IPS DF 6.9 (cell line): ENCODE data around the gene NKD2.
A peak's percentile ranks its signal among the peaks of the same experiment; 100 is the strongest.

Experiments
- DNase-seq: peaks from one replicate; pipeline ENCODE4 v3.0.0-alpha.2; 2013; ENCODE audit warnings: low read depth, low spot score
- H3K27ac ChIP-seq: one replicate; pipeline ENCODE4 v1.5.1; 2013; ENCODE audit warnings: low read length, control low read depth
- H3K27me3 ChIP-seq: 2 replicates; pipeline ENCODE4 v1.6.1; 2013; ENCODE audit warnings: mild to moderate bottlenecking, low read length; ENCODE audit not compliant: control insufficient read depth, insufficient read depth
- H3K36me3 ChIP-seq: 2 replicates; pipeline ENCODE4 v1.6.1; 2013; ENCODE audit warnings: low read length; ENCODE audit not compliant: control insufficient read depth, insufficient read depth
- H3K4me1 ChIP-seq: 2 replicates; pipeline ENCODE4 v1.6.1; 2013; ENCODE audit warnings: low read length; ENCODE audit not compliant: control insufficient read depth, insufficient read depth
- H3K4me3 ChIP-seq: 2 replicates; pipeline ENCODE4 v1.5.1; 2013; ENCODE audit warnings: mild to moderate bottlenecking, low read length
- H3K9me3 ChIP-seq: 2 replicates; pipeline ENCODE4 v1.6.1; 2013; ENCODE audit warnings: low read length, inconsistent platforms; ENCODE audit not compliant: control insufficient read depth, insufficient read depth
- WGBS: extraction: QIAGEN DNeasy Blood & Tissue Kit; methylation state at CpG from one replicate; pipeline ENCODE4 v1.1.7; 2013; ENCODE audit warnings: mixed read lengths, missing lambda C conversion rate; ENCODE audit not compliant: insufficient read length, insufficient coverage; 5-methylcytosine and 5-hydroxymethylcytosine counted together

NKD2 gene

GRCh38 chr5:1006656-1007071, 1.9 kb upstream of the NKD2 start:
- Histone ChIP-seq H3K9me3 (no peaks in the 10 kb centered on the region), H3K27ac (no peak overlapping the region), H3K27me3 (peaks cover 33% of the 10 kb centered on the region; the same call in 1 of the 2 replicates), H3K4me3 (no peak overlapping the region), H3K4me1 (peaks cover 3% of the 10 kb centered on the region; the same call in 1 of the 2 replicates), H3K36me3 (no peaks in the 10 kb centered on the region; the same call in 1 of the 2 replicates)
- DNase-seq = no peak
- WGBS = no CpG with 5 or more reads among the region's 5 CpGs

GRCh38 chr5:1007221-1007680, 1.4 kb upstream of the NKD2 start:
- Histone ChIP-seq H3K4me1 (peaks cover 3% of the 10 kb centered on the region; the same call in 1 of the 2 replicates), H3K27ac (no peak overlapping the region), H3K27me3 (peaks cover 33% of the 10 kb centered on the region; the same call in 1 of the 2 replicates), H3K9me3 (no peaks in the 10 kb centered on the region), H3K36me3 (no peaks in the 10 kb centered on the region; the same call in 1 of the 2 replicates), H3K4me3 (no peak overlapping the region)
- WGBS = no CpG with 5 or more reads among the region's 17 CpGs
- DNase-seq = no peak

GRCh38 chr5:1007681-1008450, 736 bp upstream of the NKD2 start:
- WGBS = no CpG with 5 or more reads among the region's 23 CpGs
- Histone ChIP-seq H3K4me1 (peaks cover 3% of the 10 kb centered on the region; the same call in 1 of the 2 replicates), H3K4me3 (no peak overlapping the region), H3K36me3 (no peaks in the 10 kb centered on the region; the same call in 1 of the 2 replicates), H3K9me3 (no peaks in the 10 kb centered on the region), H3K27me3 (peaks cover 33% of the 10 kb centered on the region; the same call in 1 of the 2 replicates), H3K27ac (no peak overlapping the region)
- DNase-seq = no peak

- WGBS = no CpG with 5 or more reads among the region's 70 CpGs
- Histone ChIP-seq H3K27me3 (peaks cover 24% of the 10 kb centered on the region; the same call in 1 of the 2 replicates), H3K36me3 (no peaks in the 10 kb centered on the region; the same call in 1 of the 2 replicates), H3K27ac (no peak overlapping the region), H3K9me3 (no peaks in the 10 kb centered on the region), H3K4me1 (no peaks in the 10 kb centered on the region; the same call in 1 of the 2 replicates), H3K4me3 (peak overlapping the region; percentile 37; the same call in 1 of the 2 replicates)
- DNase-seq = no peak
Measured at GRCh38 chr5:1009359-1010180, 968 bp downstream of the NKD2 start.

- H3K9me3 ChIP-seq = no peaks in the 10 kb centered on the region
- no peaks in the 10 kb centered on the region; the same call in 1 of the 2 replicates for H3K4me1 ChIP-seq
- H3K36me3 ChIP-seq = no peaks in the 10 kb centered on the region; the same call in 1 of the 2 replicates
- no peak overlapping the region for H3K27ac ChIP-seq
- no peak for DNase-seq
- WGBS = no CpG with 5 or more reads among the region's 4 CpGs
- peaks cover 21% of the 10 kb centered on the region; the same call in 1 of the 2 replicates for H3K27me3 ChIP-seq
- no peak overlapping the region for H3K4me3 ChIP-seq
Measured at GRCh38 chr5:1010181-1010510, 1.5 kb downstream of the NKD2 start.

- Histone ChIP-seq H3K4me3 (no peak overlapping the region), H3K9me3 (no peaks in the 10 kb centered on the region), H3K27ac (no peak overlapping the region), H3K36me3 (no peaks in the 10 kb centered on the region; the same call in 1 of the 2 replicates), H3K4me1 (no peaks in the 10 kb centered on the region; the same call in 1 of the 2 replicates), H3K27me3 (peaks cover 16% of the 10 kb centered on the region; the same call in 1 of the 2 replicates)
- WGBS = no CpG with 5 or more reads among the region's 13 CpGs
- no peak for DNase-seq
Measured at GRCh38 chr5:1010641-1011046, 2.0 kb downstream of the NKD2 start.

- Histone ChIP-seq H3K36me3 (no peaks in the 10 kb centered on the region; the same call in 1 of the 2 replicates), H3K9me3 (no peaks in the 10 kb centered on the region), H3K4me3 (no peak overlapping the region), H3K4me1 (no peaks in the 10 kb centered on the region; the same call in 1 of the 2 replicates), H3K27me3 (peaks cover 11% of the 10 kb centered on the region; the same call in 1 of the 2 replicates), H3K27ac (no peak overlapping the region)
- peak; percentile 70 for DNase-seq
- WGBS = no CpG with 5 or more reads among the region's 11 CpGs
Measured at GRCh38 chr5:1011226-1011631, 2.6 kb downstream of the NKD2 start.

- no peaks in the 10 kb centered on the region; the same call in 1 of the 2 replicates for H3K4me1 ChIP-seq
- H3K27ac ChIP-seq = no peak overlapping the region
- WGBS = no CpG with 5 or more reads among the region's 19 CpGs
- peaks cover 11% of the 10 kb centered on the region; the same call in 1 of the 2 replicates for H3K27me3 ChIP-seq
- no peak for DNase-seq
- H3K9me3 ChIP-seq = no peaks in the 10 kb centered on the region
- no peaks in the 10 kb centered on the region; the same call in 1 of the 2 replicates for H3K36me3 ChIP-seq
- no peak overlapping the region for H3K4me3 ChIP-seq
Measured at GRCh38 chr5:1011741-1012312, 3.2 kb downstream of the NKD2 start.

- Histone ChIP-seq H3K4me1 (no peaks in the 10 kb centered on the region; the same call in 1 of the 2 replicates), H3K27me3 (peaks cover 11% of the 10 kb centered on the region; the same call in 1 of the 2 replicates), H3K4me3 (no peak overlapping the region), H3K9me3 (no peaks in the 10 kb centered on the region), H3K27ac (no peak overlapping the region), H3K36me3 (no peaks in the 10 kb centered on the region; the same call in 1 of the 2 replicates)
- WGBS = no CpG with 5 or more reads among the region's 12 CpGs
- DNase-seq = no peak
Measured at GRCh38 chr5:1012313-1012841, 3.8 kb downstream of the NKD2 start.
